NT2/D1 (cell line): ENCODE measurements around the gene CCDC102B.

Experiments
- YY1 ChIP-seq: IDR thresholded peaks from 2 replicates; pipeline ENCODE4 v1.6.1; 2011; ENCODE audit not compliant: insufficient read length, insufficient read depth
- ZNF274 ChIP-seq: IDR thresholded peaks from 2 replicates; pipeline ENCODE4 v1.6.1; 2011; ENCODE audit warnings: mild to moderate bottlenecking, low read depth, low read length

DNA sequence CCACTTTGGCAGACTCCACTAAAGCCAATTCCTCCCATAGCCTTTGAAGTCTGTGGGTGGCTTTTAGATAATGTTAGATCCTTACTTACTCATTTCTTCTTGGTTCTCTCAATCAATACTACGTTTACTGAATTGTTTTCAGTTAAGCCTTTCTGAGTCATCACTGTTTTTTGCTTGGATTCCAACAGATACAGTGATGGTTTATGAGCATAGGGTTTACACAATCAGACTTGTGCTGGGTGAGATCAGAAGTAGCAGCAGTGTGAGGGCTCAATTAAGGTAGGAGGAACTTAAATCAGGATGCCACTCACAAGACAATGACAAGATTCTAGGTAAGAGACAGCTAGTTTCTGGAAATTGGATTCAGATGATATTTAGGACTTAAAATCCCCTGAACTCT, 305.1 kb downstream of the CCDC102B start:
- TF ChIP-seq ZNF274 = no peak
- TF ChIP-seq YY1 = no peak
